Measurements from ENCODE around the gene EXOC1. TPM values are rescaled to one million over a fixed set of nuclear protein-coding genes. Genes with fewer than 3 reads are reported as not detected.

The EXOC1 gene
- total RNA-seq, 1 donor from 2014 or later = 20.4 TPM

DNA sequence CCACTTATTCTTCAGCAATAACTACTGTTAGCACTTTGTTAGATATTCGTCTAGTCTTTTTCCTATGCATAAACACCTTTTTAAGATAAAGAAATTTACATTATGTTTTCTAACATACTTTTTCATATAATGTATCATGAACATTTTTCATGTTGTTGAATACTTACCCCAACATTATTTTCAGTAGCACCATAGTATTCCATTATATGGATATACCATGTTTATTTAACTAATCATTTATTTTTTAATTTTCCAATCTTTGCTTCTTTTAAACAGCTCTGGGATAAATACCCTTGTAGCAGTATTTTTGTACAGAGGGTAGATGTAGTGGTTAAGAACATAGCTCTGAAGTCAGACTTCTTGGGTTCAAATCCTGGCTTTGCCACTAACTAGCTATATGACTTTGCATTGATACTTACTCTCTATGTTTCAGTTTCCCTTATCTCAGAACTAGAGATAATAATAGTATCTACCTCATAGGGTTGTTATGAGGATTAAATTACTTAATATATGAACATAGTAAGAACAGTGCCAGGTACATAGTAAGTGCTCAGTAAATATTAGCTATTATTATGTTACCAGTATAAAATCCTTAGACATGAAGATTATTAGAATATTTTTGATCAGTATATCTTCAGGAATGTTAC lies 11.3 kb downstream of the EXOC1 start:
- Mint-ChIP-seq H3K36me3 (ENCODE audit: low read depth) (peaks cover 45% of the 10 kb centered on the region), H3K27me3 (ENCODE audit: low read depth) (no peaks in the 10 kb centered on the region), H3K9me3 (no peaks in the 10 kb centered on the region), H3K4me3 (ENCODE audit: low read depth) (no peak overlapping the region), H3K4me1 (ENCODE audit: low read depth) (peaks cover 23% of the 10 kb centered on the region), H3K27ac (no peak overlapping the region)
- intact Hi-C loops (cut with micrococcal nuclease) = loop anchor here (5.0 kb wide), 1 partner anchor 317 kb away; the partner anchor contains the start of gene CLOCK
- no peak for DNase-seq (ENCODE audit: low spot score)

DNA sequence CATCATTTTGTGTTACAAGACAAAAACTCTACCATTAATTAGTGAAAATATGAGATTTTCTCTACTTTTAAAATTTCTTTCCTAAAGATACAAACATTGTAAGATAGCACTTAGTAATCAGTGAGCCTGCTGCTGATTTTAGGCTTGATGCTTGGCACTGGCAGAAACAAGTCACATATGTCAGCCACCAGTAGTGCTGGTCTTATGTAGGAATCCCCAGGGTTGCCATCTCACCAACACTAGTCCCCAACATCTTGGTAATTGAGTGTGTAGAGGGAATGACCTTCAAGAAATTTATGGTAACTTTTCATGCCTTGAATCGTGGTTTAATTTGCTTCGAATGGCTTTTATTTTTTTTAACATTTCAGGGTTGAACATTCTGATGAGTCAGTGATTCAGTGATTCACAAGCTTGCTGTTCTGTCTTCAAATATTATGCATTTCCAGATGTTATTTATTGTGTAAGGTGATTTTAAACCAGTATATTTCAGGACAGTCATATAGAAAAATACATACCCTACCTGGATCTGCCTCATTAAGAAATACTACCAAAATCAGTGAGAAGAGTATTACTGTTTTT lies 11.9 kb downstream of the EXOC1 start:
- intact Hi-C loops (cut with micrococcal nuclease) = loop anchor here (5.0 kb wide), 1 partner anchor 318 kb away; the partner anchor contains the start of gene CLOCK
- peaks cover 47% of the 10 kb centered on the region for H3K36me3 Mint-ChIP-seq (ENCODE audit: low read depth)
- peaks cover 23% of the 10 kb centered on the region for H3K4me1 Mint-ChIP-seq (ENCODE audit: low read depth)
- peak overlapping the region; percentile 40 for H3K27ac Mint-ChIP-seq
- H3K9me3 Mint-ChIP-seq = no peaks in the 10 kb centered on the region
- DNase-seq (ENCODE audit: low spot score) = no peak
- H3K27me3 Mint-ChIP-seq (ENCODE audit: low read depth) = no peaks in the 10 kb centered on the region
- no peak overlapping the region for H3K4me3 Mint-ChIP-seq (ENCODE audit: low read depth)

DNA sequence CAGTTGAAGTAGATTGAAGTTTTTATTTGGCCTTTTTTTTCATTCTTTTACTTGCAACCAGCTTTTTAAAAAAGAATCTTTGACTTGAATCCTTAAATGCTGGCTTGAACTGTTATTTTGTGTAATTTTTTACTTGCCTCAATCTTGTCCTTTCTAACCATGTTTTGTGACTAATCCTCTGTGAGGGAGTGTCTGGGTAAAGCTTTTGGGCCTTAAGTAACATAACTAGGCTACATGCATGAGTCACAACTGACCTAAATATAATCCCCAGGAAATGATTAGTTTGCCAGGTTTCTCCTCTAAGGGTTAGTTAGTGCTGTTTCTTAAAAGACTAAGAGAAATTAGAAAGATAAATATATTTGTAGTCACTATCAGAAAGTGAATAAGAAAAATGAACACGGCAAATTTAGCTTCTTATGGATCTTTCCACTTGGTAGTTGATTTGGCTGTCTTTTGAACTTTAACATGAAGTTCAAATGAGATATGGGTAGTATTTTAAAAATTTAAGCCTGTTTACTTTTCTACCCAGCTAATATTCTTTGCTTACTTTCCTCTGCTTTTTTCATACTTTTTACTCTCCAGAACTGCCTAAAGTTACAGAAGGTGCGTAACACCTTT lies 13.0 kb downstream of the EXOC1 start:
- H3K36me3 Mint-ChIP-seq (ENCODE audit: low read depth) = peaks cover 52% of the 10 kb centered on the region
- peaks cover 24% of the 10 kb centered on the region for H3K4me1 Mint-ChIP-seq (ENCODE audit: low read depth)
- peak overlapping the region; percentile 55 for H3K27ac Mint-ChIP-seq
- H3K27me3 Mint-ChIP-seq (ENCODE audit: low read depth) = no peaks in the 10 kb centered on the region
- H3K9me3 Mint-ChIP-seq = no peaks in the 10 kb centered on the region
- intact Hi-C loops (cut with micrococcal nuclease) = loop anchor here (1.0 to 5.0 kb wide), 2 partner anchors 13 to 319 kb away; partner anchors contain the start of genes CLOCK and EXOC1
- H3K4me3 Mint-ChIP-seq (ENCODE audit: low read depth) = no peak overlapping the region
- no peak for DNase-seq (ENCODE audit: low spot score)

DNA sequence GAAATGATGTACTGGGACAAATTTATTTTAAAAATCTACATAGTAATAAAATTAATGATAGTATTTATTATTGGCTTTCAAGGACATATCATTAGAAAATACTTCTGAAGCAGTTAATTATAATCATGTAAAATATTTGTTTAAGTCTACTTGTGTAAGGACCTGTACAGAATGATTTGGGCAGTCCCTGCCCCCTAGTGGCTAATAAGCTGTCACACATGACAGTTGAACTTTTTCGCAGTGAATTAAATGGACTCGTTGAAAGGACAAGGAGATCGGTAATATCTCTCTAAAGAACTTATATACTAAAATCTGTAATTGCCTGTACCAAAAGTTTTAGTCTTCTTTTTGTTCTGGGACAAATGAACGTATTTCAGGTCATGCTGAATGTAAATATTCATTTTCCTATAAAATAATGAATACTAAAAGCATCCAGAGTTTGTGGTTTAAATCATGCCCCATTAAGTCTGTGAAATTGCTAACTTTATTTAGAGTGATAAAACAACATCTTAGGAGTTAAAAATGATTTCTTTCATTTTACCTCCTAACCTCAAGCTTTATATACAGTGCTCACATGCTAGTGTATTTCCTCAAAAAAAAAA lies 13.6 kb downstream of the EXOC1 start:
- Mint-ChIP-seq H3K9me3 (no peaks in the 10 kb centered on the region), H3K27ac (no peak overlapping the region), H3K4me1 (ENCODE audit: low read depth) (peaks cover 23% of the 10 kb centered on the region), H3K4me3 (ENCODE audit: low read depth) (no peak overlapping the region), H3K27me3 (ENCODE audit: low read depth) (no peaks in the 10 kb centered on the region), H3K36me3 (ENCODE audit: low read depth) (peaks cover 46% of the 10 kb centered on the region)
- intact Hi-C loops (cut with micrococcal nuclease) = loop anchor here (1.0 to 5.0 kb wide), 2 partner anchors 14 to 320 kb away; partner anchors contain the start of genes CLOCK and EXOC1
- no peak for DNase-seq (ENCODE audit: low spot score)

DNA sequence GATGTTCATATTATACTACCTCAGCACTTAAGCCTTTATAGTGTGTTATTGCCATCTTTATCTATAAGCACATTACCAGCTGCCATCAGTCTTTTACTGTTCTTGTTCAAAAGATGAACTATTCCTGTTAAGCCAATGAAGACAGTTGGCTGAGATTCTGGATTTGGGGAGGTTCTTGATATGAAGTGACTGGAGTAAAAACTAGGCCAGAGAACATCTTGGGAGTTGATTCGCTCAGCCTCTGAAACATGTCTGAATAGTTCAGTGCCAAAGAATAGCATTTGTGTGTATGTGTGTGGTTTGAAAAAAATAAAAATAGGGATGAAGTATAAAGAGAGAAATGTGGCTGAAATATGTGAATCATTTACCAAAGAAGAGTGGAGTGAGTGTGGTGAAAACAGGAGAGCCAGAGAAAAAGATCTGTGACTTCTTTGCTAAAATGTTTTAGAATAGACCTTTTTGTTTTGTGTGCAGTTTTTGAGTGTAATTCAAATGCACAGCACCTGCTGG lies 15.2 kb downstream of the EXOC1 start:
- no peak overlapping the region for H3K4me3 Mint-ChIP-seq (ENCODE audit: low read depth)

DNA sequence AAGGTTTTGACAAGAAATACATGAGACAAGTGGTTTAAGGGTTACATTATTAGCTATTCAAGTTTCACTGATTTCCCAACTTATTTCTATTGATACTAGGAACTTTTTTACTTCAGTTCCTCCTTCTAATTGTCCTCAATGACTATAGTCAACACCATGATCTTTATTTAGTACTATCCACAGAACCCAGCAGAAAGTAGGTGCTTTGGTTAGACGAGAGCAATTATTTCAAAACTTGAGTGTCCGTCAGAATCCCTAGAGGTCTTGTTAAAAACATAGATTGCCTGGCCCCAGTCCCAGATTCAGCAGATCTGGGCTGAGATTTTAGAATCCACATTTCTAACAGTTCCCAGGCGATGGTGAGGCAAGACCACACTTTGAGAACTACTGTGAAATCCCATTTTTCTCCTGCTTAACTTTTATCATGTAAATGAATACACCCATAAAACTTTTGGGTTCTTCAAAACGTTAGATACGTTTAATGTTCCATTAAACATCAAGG lies 17.9 kb downstream of the EXOC1 start:
- no peak overlapping the region for H3K4me3 Mint-ChIP-seq (ENCODE audit: low read depth)
- H3K36me3 Mint-ChIP-seq (ENCODE audit: low read depth) = peaks cover 49% of the 10 kb centered on the region
- H3K9me3 Mint-ChIP-seq = no peaks in the 10 kb centered on the region
- no peak overlapping the region for H3K27ac Mint-ChIP-seq
- H3K4me1 Mint-ChIP-seq (ENCODE audit: low read depth) = peaks cover 12% of the 10 kb centered on the region
- no peak for DNase-seq (ENCODE audit: low spot score)
- intact Hi-C loops (cut with micrococcal nuclease) = loop anchor here (10.0 kb wide), 1 partner anchor 173 kb away; a partner anchor contains a TSS
- H3K27me3 Mint-ChIP-seq (ENCODE audit: low read depth) = no peaks in the 10 kb centered on the region

More for the DNA sequence above, 15.2 kb downstream of the EXOC1 start:
- no peaks in the 10 kb centered on the region for H3K9me3 Mint-ChIP-seq
- H3K27me3 Mint-ChIP-seq (ENCODE audit: low read depth) = no peaks in the 10 kb centered on the region
- DNase-seq (ENCODE audit: low spot score) = no peak
- intact Hi-C loops (cut with micrococcal nuclease) = loop anchor here (5.0 kb wide), 1 partner anchor 321 kb away; the partner anchor contains the start of gene CLOCK
- no peak overlapping the region for H3K27ac Mint-ChIP-seq
- H3K36me3 Mint-ChIP-seq (ENCODE audit: low read depth) = peaks cover 48% of the 10 kb centered on the region
- H3K4me1 Mint-ChIP-seq (ENCODE audit: low read depth) = peaks cover 23% of the 10 kb centered on the region

DNA sequence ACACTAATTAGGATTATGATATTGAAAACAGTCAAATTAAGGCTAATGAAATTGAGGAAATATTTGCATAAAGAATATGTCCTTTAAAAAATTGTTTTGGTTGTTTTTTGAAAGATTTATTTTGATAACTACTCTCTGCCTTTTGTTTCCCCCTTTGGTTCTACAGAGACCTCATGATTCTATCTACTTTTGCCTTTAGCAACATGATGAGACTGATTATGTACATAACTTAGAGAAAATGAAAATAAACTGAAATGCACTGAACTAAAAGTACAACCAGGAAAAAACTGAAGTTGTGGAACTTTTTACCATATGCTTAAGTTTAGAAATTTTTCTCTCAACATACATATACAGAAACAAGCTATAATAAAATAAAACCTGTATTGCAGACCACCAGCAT lies 21.4 kb downstream of the EXOC1 start:
- Mint-ChIP-seq H3K4me1 (ENCODE audit: low read depth) (peaks cover 2% of the 10 kb centered on the region), H3K9me3 (no peaks in the 10 kb centered on the region), H3K4me3 (ENCODE audit: low read depth) (no peak overlapping the region), H3K27ac (no peak overlapping the region), H3K27me3 (ENCODE audit: low read depth) (no peaks in the 10 kb centered on the region), H3K36me3 (ENCODE audit: low read depth) (peaks cover 48% of the 10 kb centered on the region)
- intact Hi-C loops (cut with micrococcal nuclease) = loop anchor here (10.0 kb wide), 1 partner anchor 170 kb away; a partner anchor contains a TSS
- DNase-seq (ENCODE audit: low spot score) = no peak

DNA sequence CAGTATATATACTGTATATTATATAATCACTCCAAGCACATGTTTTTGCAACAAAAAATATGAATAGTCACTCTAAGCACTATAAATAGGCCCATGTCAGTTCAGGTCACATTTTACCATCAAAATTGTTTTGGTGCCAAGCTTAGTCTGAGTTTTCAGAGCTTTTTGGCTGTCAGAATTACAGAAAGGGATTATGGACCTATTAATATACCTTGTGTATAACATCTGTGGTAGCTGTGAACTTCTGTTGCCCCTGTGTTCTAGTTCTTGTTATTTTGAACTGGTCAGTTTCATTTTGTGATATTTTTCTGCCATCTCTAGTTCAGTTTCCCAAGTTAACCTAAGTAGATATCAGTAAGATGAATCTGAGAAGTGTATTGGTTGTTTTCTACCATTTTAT lies 22.9 kb downstream of the EXOC1 start:
- DNase-seq (ENCODE audit: low spot score) = no peak
- Mint-ChIP-seq H3K36me3 (ENCODE audit: low read depth) (peaks cover 43% of the 10 kb centered on the region), H3K9me3 (no peaks in the 10 kb centered on the region), H3K27ac (no peak overlapping the region), H3K4me3 (ENCODE audit: low read depth) (no peak overlapping the region), H3K27me3 (ENCODE audit: low read depth) (no peaks in the 10 kb centered on the region), H3K4me1 (ENCODE audit: low read depth) (no peaks in the 10 kb centered on the region)
- intact Hi-C loops (cut with micrococcal nuclease) = loop anchor here (10.0 kb wide), 1 partner anchor 168 kb away; a partner anchor contains a TSS

DNA sequence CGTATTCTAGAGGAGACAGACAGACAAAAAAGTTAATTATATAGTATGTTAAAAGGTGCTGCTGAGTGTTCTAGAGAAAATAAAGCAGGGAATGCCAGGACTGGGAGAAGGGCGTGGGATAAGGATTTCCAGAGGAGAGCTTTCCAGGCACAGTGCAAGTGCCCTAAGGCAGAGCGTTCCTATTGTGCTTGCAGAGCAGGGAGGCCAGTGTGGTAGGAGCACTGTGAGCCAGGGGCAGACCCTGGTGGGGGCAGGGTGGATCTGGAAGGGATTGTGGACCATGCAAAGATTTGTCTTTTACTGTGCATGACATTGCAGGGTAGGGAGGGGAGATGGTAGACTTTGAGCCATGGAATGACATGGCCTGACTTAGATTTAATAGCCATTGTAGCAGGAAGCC lies 25.8 kb downstream of the EXOC1 start:
- Mint-ChIP-seq H3K36me3 (ENCODE audit: low read depth) (peaks cover 41% of the 10 kb centered on the region), H3K9me3 (no peaks in the 10 kb centered on the region), H3K27me3 (ENCODE audit: low read depth) (no peaks in the 10 kb centered on the region), H3K4me3 (ENCODE audit: low read depth) (no peak overlapping the region), H3K27ac (no peak overlapping the region), H3K4me1 (ENCODE audit: low read depth) (no peaks in the 10 kb centered on the region)
- DNase-seq (ENCODE audit: low spot score) = no peak
- intact Hi-C loops (cut with micrococcal nuclease) = loop anchor here (10.0 kb wide), 1 partner anchor 166 kb away; a partner anchor contains a TSS

DNA sequence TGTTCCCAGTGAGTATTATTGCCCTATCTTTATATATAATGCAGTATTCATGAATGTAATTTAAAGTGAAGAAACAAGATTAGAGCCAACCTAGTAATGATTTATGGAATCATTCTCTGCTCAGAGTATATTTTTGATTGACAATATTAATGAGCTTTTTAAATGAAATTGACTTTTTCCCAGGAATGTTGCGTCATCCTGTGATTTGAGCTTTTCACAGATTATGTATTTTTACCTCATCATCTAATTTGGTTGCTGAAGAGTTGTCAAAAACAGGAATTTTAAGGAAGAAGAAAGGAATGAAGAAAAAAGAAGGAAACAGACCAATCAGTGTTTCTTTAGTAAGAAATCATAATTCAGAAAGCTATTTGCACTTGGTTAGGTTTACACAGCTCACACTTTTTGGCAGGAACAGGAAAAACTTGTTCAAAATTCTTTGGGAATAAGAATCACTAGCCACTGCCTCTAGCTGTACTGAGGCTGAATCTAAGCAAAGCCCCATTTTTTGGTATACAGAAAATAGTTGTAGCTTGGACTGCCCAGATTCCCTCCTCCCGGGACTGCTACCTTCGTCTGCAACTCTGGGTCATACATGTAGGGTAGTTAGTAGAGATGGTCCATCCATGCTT lies 27.3 kb downstream of the EXOC1 start:
- peaks cover 31% of the 10 kb centered on the region for H3K36me3 Mint-ChIP-seq (ENCODE audit: low read depth)
- no peaks in the 10 kb centered on the region for H3K4me1 Mint-ChIP-seq (ENCODE audit: low read depth)
- intact Hi-C loops (cut with micrococcal nuclease) = no loop called here
- DNase-seq (ENCODE audit: low spot score) = no peak
- H3K9me3 Mint-ChIP-seq = no peaks in the 10 kb centered on the region
- no peak overlapping the region for H3K4me3 Mint-ChIP-seq (ENCODE audit: low read depth)
- no peak overlapping the region for H3K27ac Mint-ChIP-seq
- H3K27me3 Mint-ChIP-seq (ENCODE audit: low read depth) = no peaks in the 10 kb centered on the region

DNA sequence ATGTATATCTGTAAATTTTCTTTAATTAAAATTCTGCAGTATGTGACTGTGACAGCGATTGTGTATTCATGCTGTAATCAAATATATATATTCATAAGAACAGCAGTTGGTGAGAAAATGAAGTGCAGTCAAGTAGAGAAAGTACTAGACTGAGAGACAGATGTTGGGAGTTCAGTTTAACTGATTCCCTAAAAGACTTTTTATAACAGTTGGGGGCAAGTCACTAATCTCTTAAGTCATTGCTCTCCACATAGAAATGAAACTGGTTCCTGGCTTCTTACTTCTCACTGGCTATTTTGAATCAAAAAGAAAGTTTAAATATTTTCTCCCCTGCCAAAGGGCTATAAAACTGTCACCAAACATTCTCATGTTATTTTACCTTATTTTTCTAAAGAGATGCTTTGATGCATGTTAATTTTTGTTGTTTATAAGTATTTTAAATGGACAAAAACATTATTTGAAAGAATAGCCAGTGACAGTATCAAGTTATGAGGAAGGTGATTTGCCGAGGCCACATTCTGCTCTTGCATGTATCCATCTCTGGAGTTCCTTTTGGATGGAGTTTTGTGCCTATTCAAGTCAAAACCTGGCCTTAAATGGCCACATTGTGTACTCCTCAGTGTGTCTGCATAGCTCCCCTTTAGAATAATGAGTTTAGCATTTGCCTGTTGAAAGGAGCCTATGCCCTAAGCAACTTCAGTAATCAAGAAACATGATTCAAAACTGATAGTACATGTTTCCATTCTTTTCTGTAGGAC lies 30.8 kb downstream of the EXOC1 start:
- peaks cover 20% of the 10 kb centered on the region for H3K36me3 Mint-ChIP-seq (ENCODE audit: low read depth)
- intact Hi-C loops (cut with micrococcal nuclease) = no loop called here
- H3K4me1 Mint-ChIP-seq (ENCODE audit: low read depth) = no peaks in the 10 kb centered on the region
- H3K27me3 Mint-ChIP-seq (ENCODE audit: low read depth) = no peaks in the 10 kb centered on the region
- H3K27ac Mint-ChIP-seq = no peak overlapping the region
- H3K4me3 Mint-ChIP-seq (ENCODE audit: low read depth) = no peak overlapping the region
- H3K9me3 Mint-ChIP-seq = no peaks in the 10 kb centered on the region
- DNase-seq (ENCODE audit: low spot score) = no peak
